Erythroblast (primary cell): ENCODE results near the gene ACOT7.

Experiments used
- GATA1 ChIP-seq: IDR thresholded peaks from 2 replicates; pipeline ENCODE4 v1.6.1; 2011; ENCODE audit warnings: low read depth, mild to moderate bottlenecking, control low read depth, low read length, moderate library complexity
- POLR2A ChIP-seq: IDR thresholded peaks from 2 replicates; pipeline ENCODE4 v1.6.1; 2011; ENCODE audit warnings: mild to moderate bottlenecking, low read length

- TF ChIP-seq POLR2A: no peak
- TF ChIP-seq GATA1: no peak
Measured at GRCh38 chr1:6247651-6248050, 145.9 kb downstream of the ACOT7 start.
